ENCODE results near the gene CCNE1.

Gene CCNE1

DNA sequence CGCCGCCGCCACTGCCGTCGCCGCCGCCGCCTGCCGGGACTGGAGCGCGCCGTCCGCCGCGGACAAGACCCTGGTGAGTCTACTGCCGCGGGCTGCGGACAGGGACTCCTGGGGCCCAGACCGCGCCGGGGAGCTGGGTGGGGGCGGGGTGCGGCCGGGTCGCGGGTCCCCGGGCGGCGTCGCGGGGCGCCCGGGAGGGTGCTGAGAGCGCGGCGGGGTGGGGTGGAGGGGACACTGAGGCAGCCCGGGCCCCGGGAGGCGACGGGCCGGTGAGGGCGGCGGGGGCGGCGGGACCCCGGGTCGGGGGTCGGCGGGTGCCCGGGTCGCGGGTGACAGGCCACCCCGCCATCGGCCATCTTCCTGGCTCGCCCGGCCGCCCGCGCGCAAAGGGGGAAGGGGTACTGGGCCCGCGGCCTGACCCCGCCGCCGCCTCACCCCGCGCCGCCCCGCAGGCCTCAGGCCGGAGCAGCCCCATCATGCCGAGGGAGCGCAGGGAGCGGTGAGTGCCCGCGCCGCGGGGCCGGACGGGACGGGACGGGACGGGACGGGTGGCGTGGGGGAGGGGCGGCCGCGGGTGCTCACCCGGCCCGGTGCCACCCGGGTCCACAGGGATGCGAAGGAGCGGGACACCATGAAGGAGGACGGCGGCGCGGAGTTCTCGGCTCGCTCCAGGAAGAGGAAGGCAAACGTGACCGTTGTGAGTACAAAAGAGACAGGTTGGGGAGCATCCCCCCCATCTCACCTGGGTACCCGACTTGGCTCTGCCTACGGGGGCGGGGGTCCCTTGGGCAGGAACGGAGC lies 489 bp downstream of the CCNE1 start (continued):
- TF ChIP-seq ZNF830 (tag by site-specific recombination; IDR thresholded peaks at IDR 0.05; ENCODE audit: low read depth) (no peak), SETDB1 (IDR thresholded peaks at IDR 0.05; ENCODE audit: insufficient read length, low read length) (no peak), ZFP3 (tag by site-specific recombination; IDR thresholded peaks at IDR 0.05; ENCODE audit: low read depth) (no peak), ZEB2 (tag by site-specific recombination; IDR thresholded peaks at IDR 0.05) (peak; percentile 64; the same call in 1 of the 2 replicates), ZNF112 (tag by site-specific recombination; IDR thresholded peaks at IDR 0.05) (no peak), YY2 (tag by site-specific recombination; IDR thresholded peaks at IDR 0.05) (no peak), ZNF529 (tag by site-specific recombination; IDR thresholded peaks at IDR 0.05; ENCODE audit: insufficient replicate concordance) (no peak), ZNF239 (tag by site-specific recombination; IDR thresholded peaks at IDR 0.05) (no peak), ZNF157 (tag by site-specific recombination; IDR thresholded peaks at IDR 0.05) (no peak), ZNF121 (tag by site-specific recombination; IDR thresholded peaks at IDR 0.05) (no peak), KLF10 (tag by site-specific recombination; IDR thresholded peaks at IDR 0.05) (0 out of 2 replicates have a peak, but pooled peaks have one; percentile 30), HOXA7 (CRISPR knock-in tag; IDR thresholded peaks at IDR 0.05; ENCODE audit: borderline replicate concordance) (no peak), ZXDB (tag by site-specific recombination; IDR thresholded peaks at IDR 0.05) (peak; percentile 24; the same call in 1 of the 2 replicates), ZNF24 (tag by site-specific recombination; IDR thresholded peaks at IDR 0.05) (no peak), ZNF416 (tag by site-specific recombination; IDR thresholded peaks at IDR 0.05) (no peak), ZBTB48 (tag by site-specific recombination; IDR thresholded peaks at IDR 0.05) (peak; percentile 45; the same call in 1 of the 2 replicates), ZNF785 (tag by site-specific recombination; IDR thresholded peaks at IDR 0.05) (0 out of 2 replicates have a peak, but pooled peaks have one; percentile 42), ZNF391 (tag by site-specific recombination; IDR thresholded peaks at IDR 0.05; ENCODE audit: borderline replicate concordance, low read depth) (no peak), TCF7L2 (IDR thresholded peaks at IDR 0.05; ENCODE audit: borderline replicate concordance, low read depth, low read length) (no peak), REPIN1 (tag by site-specific recombination; IDR thresholded peaks at IDR 0.05; ENCODE audit: low read depth) (no peak), ZBTB17 (tag by site-specific recombination; IDR thresholded peaks at IDR 0.05) (no peak), SP2 (tag by site-specific recombination; IDR thresholded peaks at IDR 0.05) (peak; percentile 19; the same call in 1 of the 2 replicates)
- TF ChIP-seq, protein P1, sequence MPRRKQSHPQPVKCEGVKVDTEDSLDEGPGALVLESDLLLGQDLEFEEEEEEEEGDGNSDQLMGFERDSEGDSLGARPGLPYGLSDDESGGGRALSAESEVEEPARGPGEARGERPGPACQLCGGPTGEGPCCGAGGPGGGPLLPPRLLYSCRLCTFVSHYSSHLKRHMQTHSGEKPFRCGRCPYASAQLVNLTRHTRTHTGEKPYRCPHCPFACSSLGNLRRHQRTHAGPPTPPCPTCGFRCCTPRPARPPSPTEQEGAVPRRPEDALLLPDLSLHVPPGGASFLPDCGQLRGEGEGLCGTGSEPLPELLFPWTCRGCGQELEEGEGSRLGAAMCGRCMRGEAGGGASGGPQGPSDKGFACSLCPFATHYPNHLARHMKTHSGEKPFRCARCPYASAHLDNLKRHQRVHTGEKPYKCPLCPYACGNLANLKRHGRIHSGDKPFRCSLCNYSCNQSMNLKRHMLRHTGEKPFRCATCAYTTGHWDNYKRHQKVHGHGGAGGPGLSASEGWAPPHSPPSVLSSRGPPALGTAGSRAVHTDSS (tag by site-specific recombination; IDR thresholded peaks at IDR 0.05), result peak; percentile 17; the same call in 1 of the 2 replicates
- TF ChIP-seq, protein P2, sequence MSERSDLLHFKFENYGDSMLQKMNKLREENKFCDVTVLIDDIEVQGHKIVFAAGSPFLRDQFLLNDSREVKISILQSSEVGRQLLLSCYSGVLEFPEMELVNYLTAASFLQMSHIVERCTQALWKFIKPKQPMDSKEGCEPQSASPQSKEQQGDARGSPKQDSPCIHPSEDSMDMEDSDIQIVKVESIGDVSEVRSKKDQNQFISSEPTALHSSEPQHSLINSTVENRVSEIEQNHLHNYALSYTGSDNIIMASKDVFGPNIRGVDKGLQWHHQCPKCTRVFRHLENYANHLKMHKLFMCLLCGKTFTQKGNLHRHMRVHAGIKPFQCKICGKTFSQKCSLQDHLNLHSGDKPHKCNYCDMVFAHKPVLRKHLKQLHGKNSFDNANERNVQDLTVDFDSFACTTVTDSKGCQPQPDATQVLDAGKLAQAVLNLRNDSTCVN (tag by site-specific recombination; optimal IDR thresholded peaks at IDR 0.05), result peak; percentile 77
- TF ChIP-seq, protein P3, sequence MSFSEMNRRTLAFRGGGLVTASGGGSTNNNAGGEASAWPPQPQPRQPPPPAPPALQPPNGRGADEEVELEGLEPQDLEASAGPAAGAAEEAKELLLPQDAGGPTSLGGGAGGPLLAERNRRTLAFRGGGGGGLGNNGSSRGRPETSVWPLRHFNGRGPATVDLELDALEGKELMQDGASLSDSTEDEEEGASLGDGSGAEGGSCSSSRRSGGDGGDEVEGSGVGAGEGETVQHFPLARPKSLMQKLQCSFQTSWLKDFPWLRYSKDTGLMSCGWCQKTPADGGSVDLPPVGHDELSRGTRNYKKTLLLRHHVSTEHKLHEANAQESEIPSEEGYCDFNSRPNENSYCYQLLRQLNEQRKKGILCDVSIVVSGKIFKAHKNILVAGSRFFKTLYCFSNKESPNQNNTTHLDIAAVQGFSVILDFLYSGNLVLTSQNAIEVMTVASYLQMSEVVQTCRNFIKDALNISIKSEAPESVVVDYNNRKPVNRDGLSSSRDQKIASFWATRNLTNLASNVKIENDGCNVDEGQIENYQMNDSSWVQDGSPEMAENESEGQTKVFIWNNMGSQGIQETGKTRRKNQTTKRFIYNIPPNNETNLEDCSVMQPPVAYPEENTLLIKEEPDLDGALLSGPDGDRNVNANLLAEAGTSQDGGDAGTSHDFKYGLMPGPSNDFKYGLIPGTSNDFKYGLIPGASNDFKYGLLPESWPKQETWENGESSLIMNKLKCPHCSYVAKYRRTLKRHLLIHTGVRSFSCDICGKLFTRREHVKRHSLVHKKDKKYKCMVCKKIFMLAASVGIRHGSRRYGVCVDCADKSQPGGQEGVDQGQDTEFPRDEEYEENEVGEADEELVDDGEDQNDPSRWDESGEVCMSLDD (tag by site-specific recombination; IDR thresholded peaks at IDR 0.05), result peak; percentile 53; the same call in 1 of the 2 replicates
- TF ChIP-seq, protein P4, sequence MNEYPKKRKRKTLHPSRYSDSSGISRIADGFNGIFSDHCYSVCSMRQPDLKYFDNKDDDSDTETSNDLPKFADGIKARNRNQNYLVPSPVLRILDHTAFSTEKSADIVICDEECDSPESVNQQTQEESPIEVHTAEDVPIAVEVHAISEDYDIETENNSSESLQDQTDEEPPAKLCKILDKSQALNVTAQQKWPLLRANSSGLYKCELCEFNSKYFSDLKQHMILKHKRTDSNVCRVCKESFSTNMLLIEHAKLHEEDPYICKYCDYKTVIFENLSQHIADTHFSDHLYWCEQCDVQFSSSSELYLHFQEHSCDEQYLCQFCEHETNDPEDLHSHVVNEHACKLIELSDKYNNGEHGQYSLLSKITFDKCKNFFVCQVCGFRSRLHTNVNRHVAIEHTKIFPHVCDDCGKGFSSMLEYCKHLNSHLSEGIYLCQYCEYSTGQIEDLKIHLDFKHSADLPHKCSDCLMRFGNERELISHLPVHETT (tag by site-specific recombination; IDR thresholded peaks at IDR 0.05), result no peak
- TF ChIP-seq, protein P5, sequence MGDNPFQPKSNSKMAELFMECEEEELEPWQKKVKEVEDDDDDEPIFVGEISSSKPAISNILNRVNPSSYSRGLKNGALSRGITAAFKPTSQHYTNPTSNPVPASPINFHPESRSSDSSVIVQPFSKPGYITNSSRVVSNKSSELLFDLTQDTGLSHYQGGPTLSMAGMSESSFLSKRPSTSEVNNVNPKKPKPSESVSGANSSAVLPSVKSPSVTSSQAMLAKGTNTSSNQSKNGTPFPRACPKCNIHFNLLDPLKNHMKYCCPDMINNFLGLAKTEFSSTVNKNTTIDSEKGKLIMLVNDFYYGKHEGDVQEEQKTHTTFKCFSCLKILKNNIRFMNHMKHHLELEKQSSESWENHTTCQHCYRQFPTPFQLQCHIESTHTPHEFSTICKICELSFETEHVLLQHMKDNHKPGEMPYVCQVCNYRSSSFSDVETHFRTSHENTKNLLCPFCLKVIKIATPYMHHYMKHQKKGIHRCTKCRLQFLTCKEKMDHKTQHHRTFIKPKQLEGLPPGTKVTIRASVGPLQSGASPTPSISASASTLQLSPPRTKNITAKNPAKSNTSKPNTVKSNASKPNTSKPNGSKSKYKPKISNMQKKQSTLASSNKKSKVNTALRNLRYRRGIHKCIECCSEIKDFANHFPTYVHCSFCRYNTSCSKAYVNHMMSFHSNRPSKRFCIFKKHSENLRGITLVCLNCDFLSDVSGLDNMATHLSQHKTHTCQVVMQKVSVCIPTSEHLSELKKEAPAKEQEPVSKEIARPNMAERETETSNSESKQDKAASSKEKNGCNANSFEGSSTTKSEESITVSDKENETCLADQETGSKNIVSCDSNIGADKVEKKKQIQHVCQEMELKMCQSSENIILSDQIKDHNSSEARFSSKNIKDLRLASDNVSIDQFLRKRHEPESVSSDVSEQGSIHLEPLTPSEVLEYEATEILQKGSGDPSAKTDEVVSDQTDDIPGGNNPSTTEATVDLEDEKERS (tag by site-specific recombination; IDR thresholded peaks at IDR 0.05), result no peak
- TF ChIP-seq, protein P6, sequence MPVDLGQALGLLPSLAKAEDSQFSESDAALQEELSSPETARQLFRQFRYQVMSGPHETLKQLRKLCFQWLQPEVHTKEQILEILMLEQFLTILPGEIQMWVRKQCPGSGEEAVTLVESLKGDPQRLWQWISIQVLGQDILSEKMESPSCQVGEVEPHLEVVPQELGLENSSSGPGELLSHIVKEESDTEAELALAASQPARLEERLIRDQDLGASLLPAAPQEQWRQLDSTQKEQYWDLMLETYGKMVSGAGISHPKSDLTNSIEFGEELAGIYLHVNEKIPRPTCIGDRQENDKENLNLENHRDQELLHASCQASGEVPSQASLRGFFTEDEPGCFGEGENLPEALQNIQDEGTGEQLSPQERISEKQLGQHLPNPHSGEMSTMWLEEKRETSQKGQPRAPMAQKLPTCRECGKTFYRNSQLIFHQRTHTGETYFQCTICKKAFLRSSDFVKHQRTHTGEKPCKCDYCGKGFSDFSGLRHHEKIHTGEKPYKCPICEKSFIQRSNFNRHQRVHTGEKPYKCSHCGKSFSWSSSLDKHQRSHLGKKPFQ (tag by site-specific recombination; IDR thresholded peaks at IDR 0.05), result no peak

All from HEK293 (cell line).